ENCODE results near the gene JTB. TPM values are rescaled to one million over a fixed set of nuclear protein-coding genes. Genes with fewer than 3 reads are reported as not detected.

The JTB gene
- polyA plus RNA-seq, 3 donors: 150 to 391 (median 312) TPM

- Histone ChIP-seq H3K27me3 (ENCODE audit: control insufficient read depth in 2 of 2, insufficient read depth in 2 of 2, low read length in 2 of 2) (no peaks in the 10 kb centered on the region), H3K36me3 (replicated peaks in 1 of 2; ENCODE audit: control insufficient read depth in 1 of 2, insufficient read depth in 2 of 2, low read length in 2 of 2) (peaks cover 22 to 26% of the 10 kb centered on the region in 2 donors), H2AFZ (ENCODE audit: insufficient read depth, low read depth, low read length, poor library complexity, severe bottlenecking) (no peak overlapping the region), H4K20me1 (ENCODE audit: insufficient read depth, low read length) (peaks cover 32% of the 10 kb centered on the region), H3K4me1 (ENCODE audit: control insufficient read depth in 1 of 2, insufficient read depth in 2 of 2, low read length in 2 of 2) (peaks cover 17 to 20% of the 10 kb centered on the region in 2 donors), H3K4me2 (replicated peaks; ENCODE audit: extremely low read depth, low read length, poor library complexity, severe bottlenecking) (no peak overlapping the region), H3K4me3 (replicated peaks in 1 of 3; ENCODE audit: low read depth in 2 of 3, low read length in 3 of 3) (no peak overlapping the region), H3K9ac (ENCODE audit: insufficient read depth, low read length, poor library complexity, severe bottlenecking) (no peak overlapping the region), H3K9me3 (replicated peaks in 1 of 2; ENCODE audit: control insufficient read depth in 1 of 2, insufficient read depth in 1 of 2, low read length in 2 of 2) (no peaks in the 10 kb centered on the region), H3K27ac (ENCODE audit: low read depth in 1 of 2, low read length in 2 of 2) (no peak overlapping the region), H3K79me2 (ENCODE audit: insufficient read depth, low read length) (peaks cover 12% of the 10 kb centered on the region)
- peaks cover 0 to 4% (median 0%) of the 10 kb centered on the region in 3 donors for H3K27me3 Mint-ChIP-seq (ENCODE audit: low read depth in 3 of 3)
- H3K4me1 Mint-ChIP-seq: peaks cover 24% of the 10 kb centered on the region
- H3K36me3 Mint-ChIP-seq: peaks cover 23 to 26% of the 10 kb centered on the region in 2 donors
- no peaks in the 10 kb centered on the region for H3K9me3 Mint-ChIP-seq
- intact Hi-C loops (cut with micrococcal nuclease): no loop called here
- WGBS (ENCODE audit: insufficient coverage): 96% methylated on average over 3 of the region's 4 CpGs
- DNase-seq: no peak
- TF ChIP-seq CTCF (IDR thresholded peaks at IDR 0.05): no peak
- H3K4me3 Mint-ChIP-seq: no peak overlapping the region
- H3K27ac Mint-ChIP-seq: no peak overlapping the region
Observed at GRCh38 chr1:153926405-153926804, 51.1 kb downstream of the JTB start.

Small RNA genes within 50 kb of the gene (small RNA-seq; reads per million reads assigned to genes)
- not detected for gene MIR6737 (ENCODE audit: insufficient read length, low read depth)

Other genes with a start within 250 kb of the JTB start
- gene INTS3, start 249.6 kb downstream of the JTB start, polyA plus RNA-seq: 10 to 100 TPM in 2 of 3 donors, 1 to 10 TPM in 1; 9.2 to 76.9 (median 15.9) TPM
- gene SLC27A3, start 202.3 kb downstream of the JTB start, polyA plus RNA-seq: 100 to 1,000 TPM in 2 of 3 donors, 10 to 100 TPM in 1; 84.5 to 123 (median 118) TPM
- 10 to 100 TPM in 1 of 3 donors, 1 to 10 TPM in 2; 1.1 to 11.0 (median 2.0) TPM for gene GATAD2B, start 54.7 kb downstream of the JTB start, polyA plus RNA-seq
- 100 to 1,000 TPM in 1 of 3 donors, 10 to 100 TPM in 1, 1 to 10 TPM in 1; 7.8 to 324 (median 10.9) TPM for gene DENND4B, start 31.0 kb downstream of the JTB start, polyA plus RNA-seq
- 10 to 100 TPM; 13.7 to 86.0 (median 21.2) TPM for gene CRTC2, start 19.1 kb downstream of the JTB start, polyA plus RNA-seq
- gene SLC39A1, start 14.1 kb downstream of the JTB start, polyA plus RNA-seq: 10 to 100 TPM; 37.6 to 83.1 (median 82.1) TPM
- gene CREB3L4, start 9.8 kb downstream of the JTB start, polyA plus RNA-seq: 1 to 10 TPM; 5.0 to 7.6 (median 6.8) TPM
- gene RAB13, start 8.7 kb upstream of the JTB start, polyA plus RNA-seq: 1 to 10 TPM; 1.8 to 5.1 (median 3.9) TPM
- gene RPS27, start 13.1 kb upstream of the JTB start, polyA plus RNA-seq: 1,000 to 10,000 TPM; 4,186 to 7,443 (median 4,309) TPM
- under 1 TPM in 1 of 3 donors, not detected in 2; 0.03 TPM for gene NUP210L, start 177.4 kb upstream of the JTB start, polyA plus RNA-seq
- gene TPM3, start 214.4 kb upstream of the JTB start, polyA plus RNA-seq: 1,000 to 10,000 TPM in 2 of 3 donors, 100 to 1,000 TPM in 1; 418 to 1,159 (median 1,153) TPM
- gene CFAP141, start 228.7 kb upstream of the JTB start, polyA plus RNA-seq: not detected
- 100 to 1,000 TPM in 1 of 3 donors, 10 to 100 TPM in 2; 40.1 to 200 (median 46.8) TPM for gene UBAP2L, start 243.3 kb upstream of the JTB start, polyA plus RNA-seq